Measurements from ENCODE around the gene CCT2. TPM values are rescaled to one million over a fixed set of nuclear protein-coding genes. Genes with fewer than 3 reads are reported as not detected.
A peak's percentile ranks its signal among the peaks of the same experiment; 100 is the strongest.

The CCT2 gene
- total RNA-seq, 1 donor from 2014 or later: 388 TPM

- peaks cover 15% of the 10 kb centered on the region for H3K4me1 Mint-ChIP-seq
- H3K4me3 Mint-ChIP-seq: peak overlapping the region; percentile 48
- no peak overlapping the region for H3K27ac Mint-ChIP-seq (ENCODE audit: unreplicated experiment)
- no peak for TF ChIP-seq CTCF (conservative IDR thresholded peaks at IDR 0.05)
- H3K36me3 Mint-ChIP-seq (ENCODE audit: low read depth): peaks cover 31% of the 10 kb centered on the region
- no peaks in the 10 kb centered on the region for H3K27me3 Mint-ChIP-seq (ENCODE audit: low read depth)
- H3K9me3 Mint-ChIP-seq: no peaks in the 10 kb centered on the region
- DNase-seq (ENCODE audit: low read depth, low spot score): no peak
Measured at GRCh38 chr12:69589082-69589481, 3.8 kb downstream of the CCT2 start.

- peaks cover 23% of the 10 kb centered on the region for H3K36me3 Mint-ChIP-seq (ENCODE audit: low read depth)
- no peak overlapping the region for H3K4me3 Mint-ChIP-seq
Measured at GRCh38 chr12:69595689-69596088, 10.4 kb downstream of the CCT2 start.

GRCh38 chr12:69598174-69598753 lies 13.0 kb downstream of the CCT2 start:
- Mint-ChIP-seq H3K27me3 (ENCODE audit: low read depth) (no peaks in the 10 kb centered on the region), H3K27ac (ENCODE audit: unreplicated experiment) (no peak overlapping the region)

More at GRCh38 chr12:69595689-69596088, 10.4 kb downstream of the CCT2 start:
- DNase-seq (ENCODE audit: low read depth, low spot score): no peak
- Mint-ChIP-seq H3K27me3 (ENCODE audit: low read depth) (no peaks in the 10 kb centered on the region), H3K9me3 (no peaks in the 10 kb centered on the region), H3K4me1 (no peaks in the 10 kb centered on the region), H3K27ac (ENCODE audit: unreplicated experiment) (no peak overlapping the region)
- no peak for TF ChIP-seq CTCF (conservative IDR thresholded peaks at IDR 0.05)

GRCh38 chr12:69600804-69601203 lies 15.5 kb downstream of the CCT2 start:
- Mint-ChIP-seq H3K9me3 (peaks cover 6% of the 10 kb centered on the region), H3K36me3 (ENCODE audit: low read depth) (peaks cover 23% of the 10 kb centered on the region), H3K4me1 (no peaks in the 10 kb centered on the region), H3K27ac (ENCODE audit: unreplicated experiment) (no peak overlapping the region), H3K4me3 (no peak overlapping the region), H3K27me3 (ENCODE audit: low read depth) (no peaks in the 10 kb centered on the region)
- no peak for DNase-seq (ENCODE audit: low read depth, low spot score)
- no peak for TF ChIP-seq CTCF (conservative IDR thresholded peaks at IDR 0.05)

More at GRCh38 chr12:69598174-69598753, 13.0 kb downstream of the CCT2 start:
- H3K4me1 Mint-ChIP-seq: no peaks in the 10 kb centered on the region
- H3K4me3 Mint-ChIP-seq: no peak overlapping the region
- peaks cover 28% of the 10 kb centered on the region for H3K36me3 Mint-ChIP-seq (ENCODE audit: low read depth)
- no peak for TF ChIP-seq CTCF (conservative IDR thresholded peaks at IDR 0.05)
- peaks cover 3% of the 10 kb centered on the region for H3K9me3 Mint-ChIP-seq
- DNase-seq (ENCODE audit: low read depth, low spot score): no peak

GRCh38 chr12:69601962-69602685 lies 16.9 kb downstream of the CCT2 start:
- no peak for DNase-seq (ENCODE audit: low read depth, low spot score)
- H3K27me3 Mint-ChIP-seq (ENCODE audit: low read depth): no peaks in the 10 kb centered on the region
- H3K36me3 Mint-ChIP-seq (ENCODE audit: low read depth): peaks cover 23% of the 10 kb centered on the region
- no peak for TF ChIP-seq CTCF (conservative IDR thresholded peaks at IDR 0.05)
- peaks cover 6% of the 10 kb centered on the region for H3K9me3 Mint-ChIP-seq
- no peak overlapping the region for H3K27ac Mint-ChIP-seq (ENCODE audit: unreplicated experiment)
- H3K4me1 Mint-ChIP-seq: no peaks in the 10 kb centered on the region
- H3K4me3 Mint-ChIP-seq: no peak overlapping the region

Data from neural crest cell (in vitro differentiated cells).